Activated naive CD4-positive, alpha-beta T cell treated with anti-CD3 and anti-CD28 coated beads for 36 hours (primary cell): ENCODE results near the gene DNAJC8. TPM values are rescaled to one million over a fixed set of nuclear protein-coding genes. Genes with fewer than 3 reads are reported as not detected.
A peak's percentile ranks its signal among the peaks of the same experiment; 100 is the strongest.

Experiments used
- CTCF ChIA-PET: fragments of 350-600 bp; sonication (Branson Sonifier 250); formaldehyde crosslinking; loops from one replicate; lab custom pipeline; 2021; ENCODE audit warnings: antibody characterized with exemption; lab: Charles Lee
- DNase-seq: peaks from one replicate; pipeline ENCODE4 v3.0.0-alpha.2; 2020
- H3K27ac Mint-ChIP-seq: one replicate; pipeline ENCODE4 v1.8.0; 2021; ENCODE audit warnings: mild to moderate bottlenecking, mixed read lengths
- H3K27me3 Mint-ChIP-seq: one replicate; pipeline ENCODE4 v1.8.0; 2021; ENCODE audit warnings: low read depth, mixed read lengths
- H3K36me3 Mint-ChIP-seq: one replicate; pipeline ENCODE4 v1.8.0; 2021; ENCODE audit warnings: low read depth, mixed read lengths
- H3K4me1 Mint-ChIP-seq: one replicate; pipeline ENCODE4 v1.8.0; 2021; ENCODE audit warnings: low read depth, mixed read lengths
- H3K4me3 Mint-ChIP-seq: one replicate; pipeline ENCODE4 v1.8.0; 2021; ENCODE audit warnings: mild to moderate bottlenecking, moderate library complexity, mixed read lengths
- H3K9me3 Mint-ChIP-seq: one replicate; pipeline ENCODE4 v1.8.0; 2021; ENCODE audit warnings: mixed read lengths
- intact Hi-C: fragments of 100-400 bp; cut with micrococcal nuclease; formaldehyde crosslinking; loops from one replicate; pipeline ENCODE4 v1.15.1; 2023
- total RNA-seq, 2 experiments: library from RNA; stranded (reverse); gene quantifications; one replicate each; pipeline ENCODE4 v1.2.3, GENCODE V29; 2021

The DNAJC8 gene
- total RNA-seq, 2 experiments from 2014 or later, result 113 to 115 TPM

- intact Hi-C loops, result loop anchor here (1.0 kb wide), 1 partner anchor 26 kb away; the partner anchor contains the start of gene SESN2
- H3K36me3 Mint-ChIP-seq, result peaks cover 9% of the 10 kb centered on the region
- H3K27ac Mint-ChIP-seq, result peak overlapping the region; percentile 59
- DNase-seq, result no peak
- no peaks in the 10 kb centered on the region for H3K27me3 Mint-ChIP-seq
- peaks cover 23% of the 10 kb centered on the region for H3K4me1 Mint-ChIP-seq
- no peaks in the 10 kb centered on the region for H3K9me3 Mint-ChIP-seq
- CTCF ChIA-PET, result interaction anchor here (1.5 to 1.9 kb wide), 2 partner anchors 13 to 142 kb away, joined by 3 to 7 read pairs; no protein-coding TSS in a partner anchor
- H3K4me3 Mint-ChIP-seq, result peak overlapping the region; percentile 51
Measured at GRCh38 chr1:28233264-28233606, 406 bp upstream of the DNAJC8 start.

- intact Hi-C loops, result no loop called here
- H3K36me3 Mint-ChIP-seq, result peaks cover 15% of the 10 kb centered on the region
Measured at GRCh38 chr1:28229996-28230395, 2.8 kb downstream of the DNAJC8 start.

GRCh38 chr1:28229089-28229488 lies 3.7 kb downstream of the DNAJC8 start:
- H3K27me3 Mint-ChIP-seq, result no peaks in the 10 kb centered on the region
- intact Hi-C loops, result no loop called here
- H3K9me3 Mint-ChIP-seq, result no peaks in the 10 kb centered on the region
- no peak overlapping the region for H3K4me3 Mint-ChIP-seq
- CTCF ChIA-PET, result no interaction called here
- DNase-seq, result no peak
- H3K36me3 Mint-ChIP-seq, result peaks cover 19% of the 10 kb centered on the region
- H3K4me1 Mint-ChIP-seq, result peaks cover 23% of the 10 kb centered on the region
- H3K27ac Mint-ChIP-seq, result no peak overlapping the region

More at GRCh38 chr1:28229996-28230395, 2.8 kb downstream of the DNAJC8 start:
- Mint-ChIP-seq H3K4me1 (peaks cover 23% of the 10 kb centered on the region), H3K4me3 (no peak overlapping the region), H3K9me3 (no peaks in the 10 kb centered on the region), H3K27ac (no peak overlapping the region), H3K27me3 (no peaks in the 10 kb centered on the region)
- CTCF ChIA-PET, result no interaction called here
- no peak for DNase-seq

DNA sequence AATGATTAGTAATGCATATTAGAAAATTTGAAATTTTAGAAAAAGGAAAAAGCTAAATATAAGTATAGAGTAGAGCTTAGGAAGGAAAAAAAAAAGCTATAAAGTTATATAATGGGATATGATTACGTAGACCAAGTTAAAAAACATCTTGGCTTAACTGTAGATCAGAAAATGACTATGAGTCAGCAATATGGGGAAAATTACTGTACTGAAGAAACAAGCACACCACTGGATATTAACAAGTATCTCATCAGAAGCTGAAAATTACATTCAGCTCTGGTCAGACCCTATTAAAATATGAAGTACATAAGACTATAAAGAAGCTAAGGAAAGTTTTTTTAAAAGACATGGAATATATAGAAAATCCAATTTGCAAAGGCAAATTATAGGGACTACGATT lies 19.5 kb downstream of the DNAJC8 start:
- Mint-ChIP-seq H3K27me3 (no peaks in the 10 kb centered on the region), H3K9me3 (no peaks in the 10 kb centered on the region), H3K4me3 (no peak overlapping the region), H3K4me1 (peaks cover 2% of the 10 kb centered on the region), H3K36me3 (peaks cover 7% of the 10 kb centered on the region), H3K27ac (no peak overlapping the region)
- no peak for DNase-seq
- CTCF ChIA-PET, result interaction anchor here (0.6 to 9.5 kb wide), 6 partner anchors 10 to 1890 kb away, joined by 3 to 132 read pairs (median 4); partner anchors contain the start of gene EYA3
- intact Hi-C loops, result no loop called here

GRCh38 chr1:28209700-28210099 lies 23.1 kb downstream of the DNAJC8 start:
- Mint-ChIP-seq H3K27ac (no peak overlapping the region), H3K4me3 (no peak overlapping the region), H3K4me1 (peaks cover 2% of the 10 kb centered on the region), H3K36me3 (peaks cover 7% of the 10 kb centered on the region), H3K27me3 (no peaks in the 10 kb centered on the region), H3K9me3 (no peaks in the 10 kb centered on the region)
- intact Hi-C loops, result loop anchor here (1.0 to 2.0 kb wide), 3 partner anchors 118 to 351 kb away; no protein-coding TSS in a partner anchor
- DNase-seq, result no peak
- CTCF ChIA-PET, result interaction anchor here (0.6 to 9.5 kb wide), 15 partner anchors 11 to 377 kb away, joined by 3 to 132 read pairs (median 3); partner anchors contain the start of gene EYA3

- H3K27me3 Mint-ChIP-seq, result no peaks in the 10 kb centered on the region
- CTCF ChIA-PET, result interaction anchor here (0.6 to 9.5 kb wide), 19 partner anchors 11 to 378 kb away, joined by 3 to 132 read pairs (median 3); partner anchors contain the start of gene EYA3
- no peaks in the 10 kb centered on the region for H3K9me3 Mint-ChIP-seq
- peaks cover 10% of the 10 kb centered on the region for H3K36me3 Mint-ChIP-seq
- intact Hi-C loops, result loop anchor here (1.0 to 2.0 kb wide), 3 partner anchors 118 to 351 kb away; no protein-coding TSS in a partner anchor
- peaks cover 2% of the 10 kb centered on the region for H3K4me1 Mint-ChIP-seq
- peak; percentile 82 for DNase-seq
- no peak overlapping the region for H3K27ac Mint-ChIP-seq
- H3K4me3 Mint-ChIP-seq, result no peak overlapping the region
Measured at GRCh38 chr1:28208818-28209441, 23.9 kb downstream of the DNAJC8 start.

- Mint-ChIP-seq H3K27me3 (no peaks in the 10 kb centered on the region), H3K27ac (no peak overlapping the region), H3K36me3 (peaks cover 38% of the 10 kb centered on the region), H3K4me3 (no peak overlapping the region), H3K4me1 (peaks cover 13% of the 10 kb centered on the region), H3K9me3 (no peaks in the 10 kb centered on the region)
- intact Hi-C loops, result no loop called here
- CTCF ChIA-PET, result interaction anchor here (9.5 kb wide), 1 partner anchor 117 kb away, joined by 132 read pairs; the partner anchor contains the start of gene EYA3
- DNase-seq, result no peak
Measured at GRCh38 chr1:28205243-28205642, 27.6 kb downstream of the DNAJC8 start.

GRCh38 chr1:28200234-28200873 lies 32.5 kb downstream of the DNAJC8 start:
- Mint-ChIP-seq H3K4me1 (peaks cover 42% of the 10 kb centered on the region), H3K4me3 (no peak overlapping the region), H3K27me3 (no peaks in the 10 kb centered on the region), H3K36me3 (peaks cover 63% of the 10 kb centered on the region), H3K27ac (peak overlapping the region; percentile 90), H3K9me3 (peaks cover 14% of the 10 kb centered on the region)
- intact Hi-C loops, result loop anchor here (1.0 to 5.0 kb wide), 6 partner anchors 31 to 428 kb away; partner anchors contain the start of genes EYA3 and STX12
- DNase-seq, result no peak
- CTCF ChIA-PET, result interaction anchor here (1.1 kb wide), 1 partner anchor 109 kb away, joined by 3 read pairs; no protein-coding TSS in a partner anchor

- CTCF ChIA-PET, result interaction anchor here (1.1 kb wide), 1 partner anchor 108 kb away, joined by 3 read pairs; no protein-coding TSS in a partner anchor
- H3K9me3 Mint-ChIP-seq, result peaks cover 14% of the 10 kb centered on the region
- H3K4me1 Mint-ChIP-seq, result peaks cover 42% of the 10 kb centered on the region
- peaks cover 63% of the 10 kb centered on the region for H3K36me3 Mint-ChIP-seq
- no peaks in the 10 kb centered on the region for H3K27me3 Mint-ChIP-seq
- intact Hi-C loops, result loop anchor here (1.0 to 5.0 kb wide), 8 partner anchors 30 to 427 kb away; partner anchors contain the start of genes EYA3, MED18 and STX12
- H3K4me3 Mint-ChIP-seq, result peak overlapping the region; percentile 31
- peak; percentile 75 for DNase-seq
- H3K27ac Mint-ChIP-seq, result peak overlapping the region; percentile 90
Measured at GRCh38 chr1:28199328-28200233, 33.2 kb downstream of the DNAJC8 start.

GRCh38 chr1:28197682-28198415 lies 35.0 kb downstream of the DNAJC8 start:
- peaks cover 42% of the 10 kb centered on the region for H3K4me1 Mint-ChIP-seq
- DNase-seq, result no peak
- intact Hi-C loops, result no loop called here
- no peaks in the 10 kb centered on the region for H3K27me3 Mint-ChIP-seq
- H3K27ac Mint-ChIP-seq, result no peak overlapping the region
- CTCF ChIA-PET, result interaction anchor here (1.7 kb wide), 1 partner anchor 11 kb away, joined by 7 read pairs; no protein-coding TSS in a partner anchor
- H3K36me3 Mint-ChIP-seq, result peaks cover 53% of the 10 kb centered on the region
- H3K9me3 Mint-ChIP-seq, result peaks cover 14% of the 10 kb centered on the region
- no peak overlapping the region for H3K4me3 Mint-ChIP-seq

GRCh38 chr1:28196330-28196729 lies 36.5 kb downstream of the DNAJC8 start:
- peaks cover 14% of the 10 kb centered on the region for H3K9me3 Mint-ChIP-seq
- CTCF ChIA-PET, result interaction anchor here (0.6 to 2.5 kb wide), 3 partner anchors 13 to 487 kb away, joined by 3 to 9 read pairs (median 7); no protein-coding TSS in a partner anchor
- H3K27ac Mint-ChIP-seq, result no peak overlapping the region
- intact Hi-C loops, result no loop called here
- no peaks in the 10 kb centered on the region for H3K27me3 Mint-ChIP-seq
- DNase-seq, result no peak
- H3K4me3 Mint-ChIP-seq, result no peak overlapping the region
- peaks cover 43% of the 10 kb centered on the region for H3K36me3 Mint-ChIP-seq
- H3K4me1 Mint-ChIP-seq, result peaks cover 42% of the 10 kb centered on the region
